ENCODE data around the gene ZNF683.

- TF ChIP-seq TAF1 (IDR thresholded peaks at IDR 0.05; ENCODE audit: low read depth) (no peak), EP300 (IDR thresholded peaks at IDR 0.05; ENCODE audit: borderline replicate concordance) (no peak), CEBPB (IDR thresholded peaks at IDR 0.05) (no peak), MAX (IDR thresholded peaks at IDR 0.05) (no peak), USF1 (IDR thresholded peaks at IDR 0.05) (no peak), NFIC (IDR thresholded peaks at IDR 0.05) (no peak), CREB1 (IDR thresholded peaks at IDR 0.05; ENCODE audit: low read depth) (no peak), YY1 (IDR thresholded peaks at IDR 0.05; ENCODE audit: low read depth) (no peak), REST (IDR thresholded peaks at IDR 0.05; ENCODE audit: low read depth) (no peak)
Observed at GRCh38 chr1:26391450-26391849, 18.9 kb upstream of the ZNF683 start.

All from Ishikawa (cell line).